ENCODE measurements around the gene CCIN. TPM values are rescaled to one million over a fixed set of nuclear protein-coding genes. Genes with fewer than 3 reads are reported as not detected.

The CCIN gene
- total RNA-seq, 4 donors from 2014 or later: 0.31 to 1.7 (median 1.5) TPM; not detected in 1

DNA sequence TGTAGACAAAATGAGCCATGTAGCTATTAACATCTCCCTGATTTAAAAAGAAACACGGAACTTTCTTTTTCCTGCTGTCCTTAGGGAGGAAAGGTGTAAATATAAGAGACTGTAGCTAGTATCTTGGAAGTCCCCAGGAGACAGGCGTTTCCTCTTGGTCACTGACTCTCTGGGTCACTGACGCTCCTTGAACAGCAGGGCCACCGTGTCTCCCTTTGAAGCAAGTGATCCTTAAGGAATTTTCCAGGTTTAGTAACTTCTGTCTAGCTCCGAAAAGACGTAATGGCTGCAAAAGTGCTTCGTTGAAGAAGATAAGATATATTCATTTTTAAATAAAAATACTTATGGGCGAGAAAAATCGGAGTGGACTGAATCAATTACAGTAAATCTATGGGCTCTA is 20.8 kb downstream of the CCIN start:
- no peaks in the 10 kb centered on the region for H3K9me3 ChIP-seq
- H3K27me3 ChIP-seq: no peaks in the 10 kb centered on the region
- H3K36me3 ChIP-seq: no peaks in the 10 kb centered on the region
- peak overlapping the region; percentile 81 to 83 for H3K4me3 ChIP-seq
- 0 to 11% methylated on average over 9 of the region's 9 CpGs for WGBS, 2 donors (ENCODE audit: low coverage in 1 of 2)
- peak overlapping the region; percentile 86 to 95 (median 90) for H3K27ac ChIP-seq
- TF ChIP-seq POLR2A (IDR thresholded peaks at IDR 0.05) (no peak), EP300 (IDR thresholded peaks at IDR 0.05) (no peak), POLR2AphosphoS5 (IDR thresholded peaks at IDR 0.05) (no peak)
- ATAC-seq: no peak
- H3K4me1 ChIP-seq: peaks cover 19 to 44% (median 31%) of the 10 kb centered on the region in 3 donors

DNA sequence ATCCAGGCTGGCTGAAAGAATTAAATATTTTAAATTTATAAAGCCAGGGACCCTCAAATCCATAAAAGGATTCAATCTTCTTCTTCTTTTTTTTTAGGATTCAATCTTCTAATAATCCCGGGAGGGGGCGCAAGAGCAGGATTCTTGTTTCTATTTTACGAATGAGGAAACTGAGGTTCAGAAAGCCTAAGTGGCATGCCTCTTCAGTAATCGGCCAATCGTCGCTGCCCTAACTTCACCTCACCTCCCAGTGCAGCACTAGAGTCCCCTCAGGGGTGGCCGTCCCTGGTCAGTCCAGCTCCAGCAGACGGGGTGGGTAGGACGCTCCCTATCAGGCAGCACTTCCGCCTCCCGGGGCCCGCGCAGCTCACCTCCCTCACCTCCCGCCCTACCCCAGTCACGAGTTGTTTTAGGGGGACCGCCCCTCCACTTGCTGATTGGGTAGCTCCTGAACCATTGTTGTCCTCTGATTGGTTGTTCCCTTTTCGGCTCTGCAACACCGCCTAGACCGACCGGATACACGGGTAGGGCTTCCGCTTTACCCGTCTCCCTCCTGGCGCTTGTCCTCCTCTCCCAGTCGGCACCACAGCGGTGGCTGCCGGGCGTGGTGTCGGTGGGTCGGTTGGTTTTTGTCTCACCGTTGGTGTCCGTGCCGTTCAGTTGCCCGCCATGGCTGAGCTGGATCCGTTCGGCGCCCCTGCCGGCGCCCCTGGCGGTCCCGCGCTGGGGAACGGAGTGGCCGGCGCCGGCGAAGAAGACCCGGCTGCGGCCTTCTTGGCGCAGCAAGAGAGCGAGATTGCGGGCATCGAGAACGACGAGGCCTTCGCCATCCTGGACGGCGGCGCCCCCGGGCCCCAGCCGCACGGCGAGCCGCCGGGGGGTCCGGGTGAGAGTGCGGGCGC is 21.5 kb downstream of the CCIN start, which contains the start of gene CLTA:
Gene CLTA, plus strand, starts transcription at position 534 of the 902 bp plus-strand sequence. Its CDS starts 136 bp downstream, at position 670.
- Histone ChIP-seq H3K4me1 (peaks cover 19 to 51% (median 31%) of the 10 kb centered on the region in 3 donors), H3K36me3 (no peaks in the 10 kb centered on the region), H3K9me3 (no peaks in the 10 kb centered on the region), H3K27ac (peak within 1 kb of the TSS; percentile 86 to 95 (median 90)), H3K27me3 (no peaks in the 10 kb centered on the region), H3K4me3 (peak within 1 kb of the TSS; percentile 81 to 83)
- peak; percentile 100 for ATAC-seq
- 0 to 1% methylated on average over 4 to 19 of the region's 68 CpGs for WGBS, 2 donors (ENCODE audit: low coverage in 1 of 2)
- TF ChIP-seq POLR2A (IDR thresholded peaks at IDR 0.05) (peak; percentile 85 to 89), EP300 (IDR thresholded peaks at IDR 0.05) (no peak), POLR2AphosphoS5 (IDR thresholded peaks at IDR 0.05) (peak; percentile 97)
- TF ChIP-seq, protein P1, sequence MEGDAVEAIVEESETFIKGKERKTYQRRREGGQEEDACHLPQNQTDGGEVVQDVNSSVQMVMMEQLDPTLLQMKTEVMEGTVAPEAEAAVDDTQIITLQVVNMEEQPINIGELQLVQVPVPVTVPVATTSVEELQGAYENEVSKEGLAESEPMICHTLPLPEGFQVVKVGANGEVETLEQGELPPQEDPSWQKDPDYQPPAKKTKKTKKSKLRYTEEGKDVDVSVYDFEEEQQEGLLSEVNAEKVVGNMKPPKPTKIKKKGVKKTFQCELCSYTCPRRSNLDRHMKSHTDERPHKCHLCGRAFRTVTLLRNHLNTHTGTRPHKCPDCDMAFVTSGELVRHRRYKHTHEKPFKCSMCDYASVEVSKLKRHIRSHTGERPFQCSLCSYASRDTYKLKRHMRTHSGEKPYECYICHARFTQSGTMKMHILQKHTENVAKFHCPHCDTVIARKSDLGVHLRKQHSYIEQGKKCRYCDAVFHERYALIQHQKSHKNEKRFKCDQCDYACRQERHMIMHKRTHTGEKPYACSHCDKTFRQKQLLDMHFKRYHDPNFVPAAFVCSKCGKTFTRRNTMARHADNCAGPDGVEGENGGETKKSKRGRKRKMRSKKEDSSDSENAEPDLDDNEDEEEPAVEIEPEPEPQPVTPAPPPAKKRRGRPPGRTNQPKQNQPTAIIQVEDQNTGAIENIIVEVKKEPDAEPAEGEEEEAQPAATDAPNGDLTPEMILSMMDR (IDR thresholded peaks at IDR 0.05): peak; percentile 47 to 71 (median 62)

DNA sequence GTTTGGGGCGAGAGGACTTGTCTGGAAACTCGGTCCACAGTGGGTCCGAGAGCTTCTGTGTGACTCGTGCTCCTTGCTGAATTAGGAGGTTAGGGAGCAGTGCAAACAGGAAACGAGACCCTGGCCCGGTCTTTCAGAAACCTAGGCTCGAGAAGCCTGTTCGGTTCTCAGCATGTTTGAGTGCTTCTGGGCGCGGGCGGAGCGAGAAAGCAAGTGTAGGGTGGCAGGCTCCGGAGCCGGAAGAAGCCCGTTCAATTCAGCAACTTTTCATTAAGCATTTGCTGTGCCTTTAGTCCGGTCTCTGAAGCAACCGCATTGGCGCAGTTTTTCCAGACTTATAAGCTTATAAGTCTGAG is 22.1 kb downstream of the CCIN start:
- peaks cover 19 to 53% (median 31%) of the 10 kb centered on the region in 3 donors for H3K4me1 ChIP-seq
- H3K27me3 ChIP-seq: no peaks in the 10 kb centered on the region
- H3K4me3 ChIP-seq: peak overlapping the region; percentile 81 to 83
- H3K36me3 ChIP-seq: no peaks in the 10 kb centered on the region
- peak overlapping the region; percentile 86 to 95 (median 90) for H3K27ac ChIP-seq
- no peaks in the 10 kb centered on the region for H3K9me3 ChIP-seq
- TF ChIP-seq, protein P1 (IDR thresholded peaks at IDR 0.05): no peak
- no peak for TF ChIP-seq POLR2A (IDR thresholded peaks at IDR 0.05)
- TF ChIP-seq POLR2AphosphoS5 (IDR thresholded peaks at IDR 0.05): no peak
- TF ChIP-seq EP300 (IDR thresholded peaks at IDR 0.05): no peak
- 0% methylated on average over 4 to 5 of the region's 18 CpGs for WGBS, 2 donors (ENCODE audit: low coverage in 1 of 2)
- no peak for ATAC-seq

DNA sequence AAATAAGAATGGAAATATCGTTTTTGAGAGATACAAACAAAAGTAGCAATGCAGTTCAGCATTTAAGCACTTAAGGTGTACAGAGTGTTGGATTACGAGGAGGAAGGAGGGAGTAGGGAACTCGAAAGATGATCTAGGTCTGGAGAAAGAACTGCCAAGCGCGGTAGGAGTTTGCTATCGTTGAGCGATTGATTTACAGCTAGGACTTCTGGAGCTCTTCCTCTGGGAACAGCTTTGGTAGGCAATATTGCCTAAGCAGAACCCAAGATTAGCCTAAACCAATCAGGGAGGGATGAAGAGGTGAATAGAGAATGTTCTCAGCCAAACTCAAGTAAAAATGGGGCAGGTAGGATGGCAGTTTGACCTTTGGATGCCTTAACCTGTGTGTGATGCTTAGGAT is 22.5 kb downstream of the CCIN start:
- peak overlapping the region in 3 of 4 donors; percentile 86 to 93 (median 88) for H3K27ac ChIP-seq
- peaks cover 0 to 2% of the 10 kb centered on the region in 2 donors for H3K36me3 ChIP-seq
- H3K9me3 ChIP-seq: no peaks in the 10 kb centered on the region
- 0% methylated on average over 7 of the region's 7 CpGs for WGBS, 2 donors (ENCODE audit: low coverage in 1 of 2)
- peaks cover 19 to 53% (median 31%) of the 10 kb centered on the region in 3 donors for H3K4me1 ChIP-seq
- H3K4me3 ChIP-seq: peak overlapping the region; percentile 81 to 83
- no peak for TF ChIP-seq EP300 (IDR thresholded peaks at IDR 0.05)
- TF ChIP-seq, protein P1 (IDR thresholded peaks at IDR 0.05): no peak
- TF ChIP-seq POLR2AphosphoS5 (IDR thresholded peaks at IDR 0.05): no peak
- no peaks in the 10 kb centered on the region for H3K27me3 ChIP-seq
- no peak for ATAC-seq

DNA sequence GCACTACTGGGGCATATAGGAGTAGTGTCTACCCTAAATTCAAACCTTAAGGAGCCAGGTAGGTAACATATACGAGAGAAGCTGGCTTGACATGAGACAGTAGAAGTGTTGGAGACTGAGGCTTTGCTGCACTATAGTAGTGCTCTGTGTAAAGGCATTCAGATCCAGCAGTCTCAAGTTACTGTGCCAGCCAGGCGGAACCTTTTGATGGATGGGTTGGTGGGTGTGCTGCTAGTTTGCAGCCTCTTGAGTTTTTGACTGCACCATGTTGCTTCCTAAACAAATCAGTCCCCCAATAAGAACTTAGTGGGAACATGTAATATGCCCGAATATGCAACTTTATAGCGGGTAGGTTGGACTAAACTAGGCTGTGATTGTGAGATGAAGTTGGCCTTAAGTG is 23.0 kb downstream of the CCIN start:
- peaks cover 0 to 6% of the 10 kb centered on the region in 2 donors for H3K36me3 ChIP-seq
- TF ChIP-seq POLR2AphosphoS5 (IDR thresholded peaks at IDR 0.05) (no peak), POLR2A (IDR thresholded peaks at IDR 0.05) (no peak), EP300 (IDR thresholded peaks at IDR 0.05) (no peak)
- TF ChIP-seq, protein P1 (IDR thresholded peaks at IDR 0.05): no peak
- no peak overlapping the region for H3K27ac ChIP-seq
- no peaks in the 10 kb centered on the region for H3K9me3 ChIP-seq
- WGBS, 2 donors (ENCODE audit: low coverage in 1 of 2): 59 to 66% methylated on average over 2 to 4 of the region's 4 CpGs
- H3K4me1 ChIP-seq: peaks cover 19 to 53% (median 31%) of the 10 kb centered on the region in 3 donors
- peak overlapping the region; percentile 81 to 83 for H3K4me3 ChIP-seq
- H3K27me3 ChIP-seq: no peaks in the 10 kb centered on the region
- no peak for ATAC-seq

All from gastroesophageal sphincter (tissue), 4 donors.